SK-N-SH treated with all-trans-retinoic acid at 6 μM for 48 hours (cell line): Measurements from ENCODE around the gene RASSF10.

ENCODE experiments used
- ATAC-seq: fragments of 200-7000 bp; cut with Tn5 transposase; 3 replicates; pipeline ENCODE4 v1.9.1; 2020; ENCODE audit warnings: mild to moderate bottlenecking, moderate library complexity
- ARNTL ChIP-seq: fragments of 450-650 bp; formaldehyde crosslinking; IDR thresholded peaks from 2 replicates; pipeline ENCODE4 v1.5.0; 2020; ENCODE audit warnings: low read depth, mild to moderate bottlenecking, moderate library complexity, borderline replicate concordance
- BACH2 ChIP-seq: fragments of 250-450 bp; sonication (Bioruptor Pico); IDR thresholded peaks from 2 replicates; pipeline ENCODE4 v1.9.0; 2021; ENCODE audit warnings: mild to moderate bottlenecking, borderline replicate concordance
- CREB5 ChIP-seq: fragments of 250-450 bp; sonication (Bioruptor Pico); IDR thresholded peaks from 2 replicates; pipeline ENCODE4 v1.5.1; 2020; ENCODE audit warnings: low read depth, mild to moderate bottlenecking, moderate library complexity
- CSDC2 ChIP-seq: fragments of 250-450 bp; sonication (Bioruptor Pico); IDR thresholded peaks from 2 replicates; pipeline ENCODE4 v1.5.0; 2020; ENCODE audit warnings: mild to moderate bottlenecking, moderate library complexity
- CSRNP3 ChIP-seq: fragments of 250-450 bp; sonication (Bioruptor Pico); IDR thresholded peaks from 2 replicates; pipeline ENCODE4 v1.5.1; 2021; ENCODE audit warnings: mild to moderate bottlenecking, moderate library complexity
- ESRRG ChIP-seq: fragments of 250-450 bp; sonication (Bioruptor Pico); IDR thresholded peaks from 2 replicates; pipeline ENCODE4 v1.6.1; 2021; ENCODE audit warnings: mild to moderate bottlenecking
- GLIS3 ChIP-seq: fragments of 250-450 bp; sonication (Bioruptor Pico); IDR thresholded peaks from 2 replicates; pipeline ENCODE4 v1.5.0; 2020; ENCODE audit warnings: mild to moderate bottlenecking, moderate library complexity
- ISL1 ChIP-seq: fragments of 250-450 bp; sonication (Bioruptor Pico); IDR thresholded peaks from 2 replicates; pipeline ENCODE4 v2.1.2; 2022; ENCODE audit warnings: mild to moderate bottlenecking, moderate library complexity
- OSR1 ChIP-seq: fragments of 250-450 bp; sonication (Bioruptor Pico); IDR thresholded peaks from 2 replicates; pipeline ENCODE4 v1.8.0; 2022; ENCODE audit warnings: moderate library complexity, mild to moderate bottlenecking, inconsistent platforms
- PATZ1 ChIP-seq: fragments of 250-450 bp; sonication (Bioruptor Pico); IDR thresholded peaks from 2 replicates; pipeline ENCODE4 v1.8.0; 2020; ENCODE audit warnings: mild to moderate bottlenecking, moderate library complexity, borderline replicate concordance
- POU6F1 ChIP-seq: fragments of 250-450 bp; sonication (Bioruptor Pico); IDR thresholded peaks from 2 replicates; pipeline ENCODE4 v1.8.0; 2021; ENCODE audit warnings: low read depth, mild to moderate bottlenecking, moderate library complexity, borderline replicate concordance
- PPARA ChIP-seq: fragments of 250-450 bp; sonication (Bioruptor Pico); IDR thresholded peaks from 2 replicates; pipeline ENCODE4 v1.5.0; 2020; ENCODE audit warnings: mild to moderate bottlenecking, borderline replicate concordance
- RARB ChIP-seq: fragments of 250-450 bp; sonication (Bioruptor Pico); IDR thresholded peaks from 2 replicates; pipeline ENCODE4 v1.8.0; 2021; ENCODE audit warnings: mild to moderate bottlenecking, moderate library complexity
- TCF4 ChIP-seq: fragments of 250-450 bp; sonication (Bioruptor Pico); IDR thresholded peaks from 2 replicates; pipeline ENCODE4 v1.8.0; 2021; ENCODE audit warnings: mild to moderate bottlenecking, moderate library complexity, borderline replicate concordance
- TOX ChIP-seq: fragments of 250-450 bp; sonication (Bioruptor Pico); IDR thresholded peaks from 2 replicates; pipeline ENCODE4 v1.8.0; 2021; ENCODE audit warnings: mild to moderate bottlenecking, moderate library complexity, borderline replicate concordance
- TSHZ2 ChIP-seq: fragments of 250-450 bp; sonication (Bioruptor Pico); IDR thresholded peaks from 2 replicates; pipeline ENCODE4 v1.5.0; 2020; ENCODE audit warnings: mild to moderate bottlenecking, moderate library complexity
- ZC3H10 ChIP-seq: fragments of 250-450 bp; sonication (Bioruptor Pico); IDR thresholded peaks from 2 replicates; pipeline ENCODE4 v1.5.1; 2021; ENCODE audit warnings: mild to moderate bottlenecking, moderate library complexity
- ZFP3 ChIP-seq: fragments of 250-450 bp; sonication (Bioruptor Pico); IDR thresholded peaks from 2 replicates; pipeline ENCODE4 v1.5.0; 2020; ENCODE audit warnings: mild to moderate bottlenecking, moderate library complexity
- ZFP30 ChIP-seq: fragments of 450-650 bp; formaldehyde crosslinking; IDR thresholded peaks from 2 replicates; pipeline ENCODE4 v1.5.0; 2022; ENCODE audit warnings: mild to moderate bottlenecking, moderate library complexity
- ZNF565 ChIP-seq: fragments of 450-650 bp; formaldehyde crosslinking; conservative IDR thresholded peaks from 2 replicates; pipeline ENCODE4 v1.5.0; 2020; ENCODE audit warnings: low read depth, mild to moderate bottlenecking, moderate library complexity
- ZNF70 ChIP-seq: fragments of 450-650 bp; formaldehyde crosslinking; IDR thresholded peaks from 2 replicates; pipeline ENCODE4 v1.5.0; 2020; ENCODE audit warnings: mild to moderate bottlenecking, moderate library complexity
- ZNF8 ChIP-seq: fragments of 450-650 bp; formaldehyde crosslinking; IDR thresholded peaks from 2 replicates; pipeline ENCODE4 v1.5.0; 2020; ENCODE audit warnings: mild to moderate bottlenecking, moderate library complexity

The RASSF10 gene

GRCh38 chr11:13031349-13031748, 22.2 kb downstream of the RASSF10 start:
- TF ChIP-seq ZFP3 (CRISPR knock-in tag) (no peak), ZFP30 (CRISPR knock-in tag) (no peak), ZNF8 (CRISPR knock-in tag) (no peak)
- no peak for ATAC-seq

GRCh38 chr11:13033760-13034533, 24.8 kb downstream of the RASSF10 start:
- ATAC-seq, result no peak; the same call in 2 of the 3 replicates
- TF ChIP-seq POU6F1 (no peak), ZFP3 (CRISPR knock-in tag) (no peak), ZNF8 (CRISPR knock-in tag) (no peak), TCF4 (peak; percentile 64; the same call in 1 of the 2 replicates), ISL1 (CRISPR knock-in tag) (no peak)

GRCh38 chr11:13035711-13036110, 26.6 kb downstream of the RASSF10 start:
- ATAC-seq, result no peak
- no peak for TF ChIP-seq GLIS3
- TF ChIP-seq, all 23 proteins: peak for 0

- TF ChIP-seq BACH2 (CRISPR knock-in tag) (no peak), ARNTL (CRISPR knock-in tag) (no peak), TSHZ2 (CRISPR knock-in tag) (no peak)
- TF ChIP-seq, all 23 proteins: peak for 0
- no peak for ATAC-seq
Measured at GRCh38 chr11:13036235-13036634, 27.1 kb downstream of the RASSF10 start.

GRCh38 chr11:13038366-13038765, 29.2 kb downstream of the RASSF10 start:
- no peak for ATAC-seq
- no peak for TF ChIP-seq ARNTL (CRISPR knock-in tag)
- no peak for TF ChIP-seq ZNF565 (CRISPR knock-in tag)

- ATAC-seq, result no peak
- TF ChIP-seq ZC3H10 (no peak), POU6F1 (no peak), ZNF565 (CRISPR knock-in tag) (no peak), CSRNP3 (CRISPR knock-in tag) (no peak), ZFP30 (CRISPR knock-in tag) (no peak), ISL1 (CRISPR knock-in tag) (no peak), ZNF70 (CRISPR knock-in tag) (no peak), OSR1 (CRISPR knock-in tag) (no peak), RARB (CRISPR knock-in tag) (no peak), BACH2 (CRISPR knock-in tag) (no peak), ESRRG (CRISPR knock-in tag) (no peak), TOX (CRISPR knock-in tag) (no peak), GLIS3 (no peak), ZFP3 (CRISPR knock-in tag) (no peak), CREB5 (CRISPR knock-in tag) (no peak), PATZ1 (no peak), CSDC2 (CRISPR knock-in tag) (no peak), TCF4 (no peak), PPARA (no peak)
Measured at GRCh38 chr11:13039126-13039525, 30.0 kb downstream of the RASSF10 start.
